Measurements from ENCODE around the gene OTOP1. TPM values are rescaled to one million over a fixed set of nuclear protein-coding genes. Genes with fewer than 3 reads are reported as not detected.
"Not testable (repeated sequence)": the region's sequence is repeated elsewhere in the genome, so short reads cannot be mapped to it uniquely, and the experiment has no call there.

OTOP1 gene
- total RNA-seq, 4 donors from 2014 or later: not detected

- Histone ChIP-seq H3K27ac (no peak overlapping the region), H3K36me3 (no peaks in the 10 kb centered on the region), H3K4me3 (no peak overlapping the region), H3K4me1 (no peaks in the 10 kb centered on the region), H3K27me3 (no peaks in the 10 kb centered on the region), H3K9me3 (no peaks in the 10 kb centered on the region)
- intact Hi-C loops (cut with DNase I; ENCODE audit: low total_unique reads) (no loop called here), in situ Hi-C loops (cut with MboI; ENCODE audit: low sequenced_read_pairs in 4 of 4) (no loop called here)
- DNase-seq (no peak), ATAC-seq (no peak)
- TF ChIP-seq CTCF (IDR thresholded peaks at IDR 0.05 in 4 of 5, conservative IDR thresholded peaks at IDR 0.05 in 1 of 5) (no peak), POLR2A (IDR thresholded peaks at IDR 0.05) (no peak)
Measured at GRCh38 chr4:4195354-4195753, 31.4 kb downstream of the OTOP1 start.

GRCh38 chr4:4188557-4188956, 38.2 kb downstream of the OTOP1 start:
- H3K27ac ChIP-seq; DNase-seq; in situ Hi-C loops (cut with MboI; ENCODE audit: low sequenced_read_pairs in 4 of 4); H3K36me3 ChIP-seq; H3K4me1 ChIP-seq; H3K9me3 ChIP-seq; H3K4me3 ChIP-seq; H3K27me3 ChIP-seq; ATAC-seq; intact Hi-C loops (cut with DNase I; ENCODE audit: low total_unique reads): not testable (repeated sequence)

- Histone ChIP-seq H3K9me3 (no peaks in the 10 kb centered on the region), H3K4me3 (no peak overlapping the region), H3K27ac (no peak overlapping the region), H3K4me1 (no peaks in the 10 kb centered on the region), H3K36me3 (no peaks in the 10 kb centered on the region), H3K27me3 (peaks cover 0 to 4% (median 0%) of the 10 kb centered on the region in 3 donors)
- TF ChIP-seq POLR2A (IDR thresholded peaks at IDR 0.05) (no peak), CTCF (IDR thresholded peaks at IDR 0.05 in 4 of 5, conservative IDR thresholded peaks at IDR 0.05 in 1 of 5) (no peak)
- ATAC-seq (no peak), DNase-seq (no peak)
- in situ Hi-C loops (cut with MboI; ENCODE audit: low sequenced_read_pairs in 4 of 4) (no loop called here), intact Hi-C loops (cut with DNase I; ENCODE audit: low total_unique reads) (no loop called here)
Measured at GRCh38 chr4:4185528-4185927, 41.2 kb downstream of the OTOP1 start.

- H3K27ac ChIP-seq: no peak overlapping the region
- TF ChIP-seq CTCF (IDR thresholded peaks at IDR 0.05 in 4 of 5, conservative IDR thresholded peaks at IDR 0.05 in 1 of 5) (no peak), POLR2A (IDR thresholded peaks at IDR 0.05) (no peak)
- peaks cover 0 to 4% (median 0%) of the 10 kb centered on the region in 3 donors for H3K27me3 ChIP-seq
- no peak overlapping the region for H3K4me3 ChIP-seq
- ATAC-seq (no peak), DNase-seq (no peak)
- intact Hi-C loops (cut with DNase I; ENCODE audit: low total_unique reads) (no loop called here), in situ Hi-C loops (cut with MboI; ENCODE audit: low sequenced_read_pairs in 4 of 4) (no loop called here)
- no peaks in the 10 kb centered on the region for H3K4me1 ChIP-seq
- H3K36me3 ChIP-seq: no peaks in the 10 kb centered on the region
- no peaks in the 10 kb centered on the region for H3K9me3 ChIP-seq
Measured at GRCh38 chr4:4182835-4183568, 43.7 kb downstream of the OTOP1 start.

- Histone ChIP-seq H3K27ac (no peak overlapping the region), H3K4me3 (no peak overlapping the region), H3K27me3 (no peaks in the 10 kb centered on the region), H3K9me3 (no peaks in the 10 kb centered on the region), H3K4me1 (no peaks in the 10 kb centered on the region), H3K36me3 (no peaks in the 10 kb centered on the region)
- ATAC-seq: no peak
- intact Hi-C loops (cut with DNase I; ENCODE audit: low total_unique reads) (no loop called here), in situ Hi-C loops (cut with MboI; ENCODE audit: low sequenced_read_pairs in 4 of 4) (no loop called here)
- TF ChIP-seq POLR2A (IDR thresholded peaks at IDR 0.05) (no peak), CTCF (IDR thresholded peaks at IDR 0.05 in 4 of 5, conservative IDR thresholded peaks at IDR 0.05 in 1 of 5) (no peak)
- DNase-seq: no peak
Measured at GRCh38 chr4:4170596-4171150, 56.1 kb downstream of the OTOP1 start.

GRCh38 chr4:4167981-4168780, 58.5 kb downstream of the OTOP1 start:
- intact Hi-C loops (cut with DNase I; ENCODE audit: low total_unique reads); H3K27ac ChIP-seq; ATAC-seq; H3K36me3 ChIP-seq; H3K4me1 ChIP-seq; DNase-seq; in situ Hi-C loops (cut with MboI; ENCODE audit: low sequenced_read_pairs in 4 of 4); H3K27me3 ChIP-seq; H3K9me3 ChIP-seq; H3K4me3 ChIP-seq: not testable (repeated sequence)

GRCh38 chr4:4166986-4167385, 59.7 kb downstream of the OTOP1 start:
- H3K36me3 ChIP-seq; H3K4me3 ChIP-seq; H3K4me1 ChIP-seq; H3K27me3 ChIP-seq; intact Hi-C loops (cut with DNase I; ENCODE audit: low total_unique reads); in situ Hi-C loops (cut with MboI; ENCODE audit: low sequenced_read_pairs in 4 of 4); ATAC-seq; H3K9me3 ChIP-seq; DNase-seq; H3K27ac ChIP-seq: not testable (repeated sequence)
